B cell (primary cell): ENCODE measurements around the gene SIRPG. TPM values are rescaled to one million over a fixed set of nuclear protein-coding genes. Genes with fewer than 3 reads are reported as not detected.

ENCODE experiments used
- ATAC-seq: fragments of 200-7000 bp; cut with Tn5 transposase; one replicate; pipeline ENCODE4 v1.10.0; 2021; ENCODE audit warnings: low read depth, mild to moderate bottlenecking, moderate number of reproducible peaks, moderate library complexity
- CTCF ChIA-PET: fragments of 350-600 bp; sonication (Branson Sonifier 250); formaldehyde crosslinking; loops from one replicate; lab custom pipeline; 2021; ENCODE audit warnings: antibody characterized with exemption, inconsistent platforms; lab: Charles Lee
- POLR2A ChIA-PET: fragments of 350-600 bp; sonication (Branson Sonifier 250); formaldehyde crosslinking; loops from one replicate; lab custom pipeline; 2021; ENCODE audit warnings: antibody characterized with exemption; lab: Charles Lee
- DNase-seq: peaks from one replicate; pipeline ENCODE4 v3.0.0; 2013
- H2AFZ ChIP-seq: 2 replicates; pipeline ENCODE4 v1.6.1; 2012; ENCODE audit warnings: mild to moderate bottlenecking, low read depth, low read length; ENCODE audit not compliant: insufficient read depth, poor library complexity, severe bottlenecking
- H3K27ac ChIP-seq, 2 donors: 1 replicate in 1 of 2; 2 replicates in 1 of 2; pipeline ENCODE4 v1.5.1; 2012 to 2013; ENCODE audit warnings: low read length in 2 of 2, mild to moderate bottlenecking in 2 of 2, moderate library complexity in 1 of 2
- H3K27me3 ChIP-seq, 4 experiments: fragments of 200-600 bp in 1 of 4; sonication (generic) in 1 of 4; replicated peaks in 1 of 4; 1 replicate in 2 of 4; 2 replicates in 2 of 4; pipeline versions ENCODE4 v1.6.1 to v1.7.0; 2013 to 2016; ENCODE audit warnings: low read length in 3 of 4, mild to moderate bottlenecking in 2 of 4, mixed read lengths in 1 of 4, moderate library complexity in 1 of 4; ENCODE audit not compliant: insufficient read depth in 4 of 4, control insufficient read depth in 3 of 4; ENCODE audit errors: control extremely low read depth in 1 of 4
- H3K36me3 ChIP-seq, 2 experiments: replicated peaks in 1 of 2; 1 replicate in 1 of 2; 2 replicates in 1 of 2; pipeline versions ENCODE4 v1.6.1 to v1.7.1; 2013; ENCODE audit warnings: low read length in 1 of 2; ENCODE audit not compliant: insufficient read depth in 2 of 2, control insufficient read depth in 1 of 2; ENCODE audit errors: control extremely low read depth in 1 of 2, extremely low read depth in 1 of 2
- H3K4me1 ChIP-seq, 2 donors: fragments of 200-600 bp in 1 of 2; sonication (generic) in 1 of 2; 1 replicate in 1 of 2; 2 replicates in 1 of 2; pipeline versions ENCODE4 v1.5.1 to v1.6.1; 2013 to 2017; ENCODE audit warnings: low read length in 2 of 2; ENCODE audit not compliant: control insufficient read depth in 2 of 2, insufficient read depth in 2 of 2
- H3K4me2 ChIP-seq: replicated peaks from 2 replicates; pipeline ENCODE3; 2012; ENCODE audit warnings: mild to moderate bottlenecking, low read depth, low read length; ENCODE audit not compliant: poor library complexity, severe bottlenecking
- H3K4me3 ChIP-seq, 5 experiments: fragments of 200-600 bp in 1 of 5; sonication (generic) in 1 of 5; 1 replicate in 3 of 5; 2 replicates in 2 of 5; pipeline versions ENCODE4 v1.5.1 to v1.7.0; 2011 to 2016; ENCODE audit warnings: low read length in 4 of 5, mild to moderate bottlenecking in 4 of 5, low read depth in 2 of 5, control low read depth in 1 of 5, moderate library complexity in 1 of 5; ENCODE audit not compliant: insufficient read depth in 1 of 5; ENCODE audit errors: control extremely low read depth in 1 of 5, extremely low read depth in 1 of 5
- H3K79me2 ChIP-seq: fragments of 200-600 bp; sonication (generic); one replicate; pipeline ENCODE4 v1.6.0; 2016; ENCODE audit warnings: low read length; ENCODE audit not compliant: control insufficient read depth, insufficient read depth
- H3K9ac ChIP-seq: fragments of 200-600 bp; sonication (generic); 2 replicates; pipeline ENCODE4 v1.6.1; 2017; ENCODE audit warnings: mild to moderate bottlenecking, low read length, moderate library complexity
- H3K9me3 ChIP-seq, 3 donors: one replicate each; pipeline versions ENCODE4 v1.6.1 to v1.7.1; 2013; ENCODE audit warnings: low read length in 2 of 3; ENCODE audit not compliant: control insufficient read depth in 2 of 3, insufficient read depth in 1 of 3; ENCODE audit errors: control extremely low read depth in 1 of 3
- H4K20me1 ChIP-seq: 2 replicates; pipeline ENCODE4 v1.6.0; 2012; ENCODE audit warnings: mild to moderate bottlenecking, low read length; ENCODE audit not compliant: insufficient read depth, control insufficient read depth, poor library complexity, severe bottlenecking
- H3K27ac Mint-ChIP-seq: one replicate; pipeline ENCODE4 v1.8.0; 2021; ENCODE audit warnings: mixed read lengths
- H3K27me3 Mint-ChIP-seq: one replicate; pipeline ENCODE4 v1.8.0; 2021; ENCODE audit warnings: mixed read lengths
- H3K4me1 Mint-ChIP-seq: one replicate; pipeline ENCODE4 v1.8.0; 2021; ENCODE audit warnings: mixed read lengths
- H3K4me3 Mint-ChIP-seq: one replicate; pipeline ENCODE4 v1.8.0; 2021; ENCODE audit warnings: mixed read lengths
- H3K9me3 Mint-ChIP-seq: one replicate; pipeline ENCODE4 v1.8.0; 2022; ENCODE audit warnings: mixed read lengths; ENCODE audit not compliant: insufficient read depth
- CTCF ChIP-seq: fragments of 200-600 bp; IDR thresholded peaks from one replicate; pipeline ENCODE4 v1.8.0; 2022; ENCODE audit warnings: antibody characterized with exemption, mild to moderate bottlenecking
- EZH2 ChIP-seq: IDR thresholded peaks from 2 replicates; pipeline ENCODE4 v1.6.1; 2012; ENCODE audit warnings: borderline replicate concordance, low read depth, mild to moderate bottlenecking, moderate library complexity, low read length; ENCODE audit not compliant: insufficient read depth, poor library complexity, severe bottlenecking
- WGBS: methylation state at CpG from one replicate; pipeline ENCODE4 v1.1.5; 2013; ENCODE audit warnings: missing lambda C conversion rate; ENCODE audit not compliant: insufficient coverage; 5-methylcytosine and 5-hydroxymethylcytosine counted together
- intact Hi-C: fragments of 100-400 bp; cut with micrococcal nuclease; formaldehyde crosslinking; loops from one replicate; pipeline ENCODE4 v1.10.0; 2022
- polyA plus RNA-seq: library from polyadenylated mRNA; depleted of rRNA; stranded (reverse); fragments of >200 nt; gene quantifications from 2 replicates; pipeline ENCODE4 v1.2.3, GENCODE V29; 2012
- total RNA-seq, 2 donors: library from RNA; stranded (reverse); fragments of 120-200 nt in 1 of 2; gene quantifications; 1 replicate in 1 of 2; 2 replicates in 1 of 2; pipeline versions ENCODE4 v1.2.3 to v1.2.4, GENCODE V29; 2013 to 2022

SIRPG gene
- total and polyA plus RNA-seq, 2 donors (not counting 1 experiment from before 2014, with no cell fraction given), result 0.09 TPM; not detected in 1

GRCh38 chr20:1669304-1669703 lies 11.7 kb upstream of the SIRPG start:
- DNase-seq (no peak), ATAC-seq (no peak)
- no peak overlapping the region for H3K27ac Mint-ChIP-seq
- H3K4me2 ChIP-seq, result no peak overlapping the region
- H3K4me3 ChIP-seq, result no peak overlapping the region
- no peaks in the 10 kb centered on the region for H4K20me1 ChIP-seq
- no peak for TF ChIP-seq EZH2
- no peak for TF ChIP-seq CTCF
- H3K9ac ChIP-seq, result no peak overlapping the region
- H3K4me1 Mint-ChIP-seq, result peaks cover 15% of the 10 kb centered on the region
- peaks cover 0 to 3% (median 0%) of the 10 kb centered on the region in 4 experiments for H3K27me3 ChIP-seq
- intact Hi-C loops, result no loop called here
- no peak overlapping the region for H3K27ac ChIP-seq
- 98% methylated on average over 3 of the region's 5 CpGs for WGBS
- H3K36me3 ChIP-seq, result no peaks in the 10 kb centered on the region
- ChIA-PET CTCF (no interaction called here), POLR2A (no interaction called here)
- H3K4me3 Mint-ChIP-seq, result no peak overlapping the region
- peaks cover 2% of the 10 kb centered on the region for H3K9me3 Mint-ChIP-seq
- no peaks in the 10 kb centered on the region for H3K9me3 ChIP-seq
- H3K79me2 ChIP-seq, result no peaks in the 10 kb centered on the region
- no peak overlapping the region for H2AFZ ChIP-seq
- H3K4me1 ChIP-seq, result peaks cover 12 to 16% of the 10 kb centered on the region in 2 donors
- peaks cover 3% of the 10 kb centered on the region for H3K27me3 Mint-ChIP-seq

GRCh38 chr20:1667502-1668085 lies 10.0 kb upstream of the SIRPG start:
- Mint-ChIP-seq H3K4me1 (peaks cover 29% of the 10 kb centered on the region), H3K4me3 (no peak overlapping the region), H3K27me3 (peaks cover 3% of the 10 kb centered on the region), H3K27ac (no peak overlapping the region), H3K9me3 (peaks cover 2% of the 10 kb centered on the region)
- Histone ChIP-seq H3K27me3 (peaks cover 0 to 3% (median 0%) of the 10 kb centered on the region in 4 experiments), H4K20me1 (no peaks in the 10 kb centered on the region), H3K4me3 (no peak overlapping the region), H3K27ac (no peak overlapping the region), H3K79me2 (no peaks in the 10 kb centered on the region), H2AFZ (no peak overlapping the region), H3K4me2 (no peak overlapping the region), H3K36me3 (no peaks in the 10 kb centered on the region), H3K9ac (no peak overlapping the region), H3K9me3 (no peaks in the 10 kb centered on the region), H3K4me1 (peaks cover 19 to 23% of the 10 kb centered on the region in 2 donors)
- CTCF ChIA-PET, result no interaction called here
- intact Hi-C loops, result no loop called here
- DNase-seq (no peak), ATAC-seq (no peak)
- POLR2A ChIA-PET, result no interaction called here
- TF ChIP-seq EZH2, result no peak
- no peak for TF ChIP-seq CTCF
- 50% methylated on average over 1 of the region's 1 CpG for WGBS
